Measurements from ENCODE around the gene MSMB.

- TF ChIP-seq CTCF (IDR thresholded peaks at IDR 0.05) (no peak), POLR2A (IDR thresholded peaks at IDR 0.05) (no peak)
Measured at GRCh38 chr10:46064269-46064817, 18.3 kb upstream of the MSMB start.
